ENCODE measurements around the gene MIP.
"Not testable (repeated sequence)": the region's sequence is repeated elsewhere in the genome, so short reads cannot be mapped to it uniquely, and the experiment has no call there.

MIP gene

DNA sequence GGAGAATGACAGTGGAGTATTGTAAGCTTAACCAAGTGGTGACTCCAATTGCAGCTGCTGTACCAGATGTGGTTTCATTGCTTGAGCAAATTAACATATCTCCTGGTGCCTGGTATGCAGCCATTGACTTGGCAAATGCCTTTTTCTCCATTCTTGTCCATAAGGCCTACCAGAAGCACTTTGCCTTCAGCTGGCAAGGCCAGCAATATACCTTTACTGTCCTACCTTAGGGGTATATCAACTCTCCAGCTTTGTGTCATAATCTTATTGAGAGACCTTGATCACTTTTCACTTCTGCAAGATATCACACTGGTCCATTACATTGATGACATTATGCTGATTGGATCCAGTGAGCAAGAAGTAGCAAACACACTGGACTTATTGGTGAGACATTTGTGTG is 52.8 kb downstream of the MIP start:
- not testable (repeated sequence) for DNase-seq

- not testable (repeated sequence) for DNase-seq
These were observed 53.3 kb downstream of the MIP start for GRCh38 chr12:56401125-56401524.
